MCF 10A (cell line): ENCODE data around the gene VKORC1. TPM values are rescaled to one million over a fixed set of nuclear protein-coding genes. Genes with fewer than 3 reads are reported as not detected.

ENCODE experiments used
- BruUV-seq: library from RNA; stranded (reverse); fragments of 400-500 nt; replicated peaks from 2 replicates; lab custom pipeline; 2021; lab: Mats Ljungman, UMichigan
- CTCF ChIA-PET: fragments of 300-600 bp; sonication (Branson Sonifier 250); formaldehyde crosslinking; extraction: SDS; loops from one replicate; lab custom pipeline; 2021; ENCODE audit warnings: antibody characterized with exemption, inconsistent platforms; lab: Yijun Ruan, JAX
- POLR2A ChIA-PET: fragments of 300-600, 350-650 bp; sonication (Branson Sonifier 250); formaldehyde crosslinking; extraction: SDS; loops from one replicate; lab custom pipeline; 2020; ENCODE audit warnings: antibody characterized with exemption, inconsistent platforms; lab: Yijun Ruan, JAX
- DNase-seq: peaks from one replicate; pipeline ENCODE4 v3.0.0-alpha.2; 2018; ENCODE audit not compliant: unreplicated experiment
- H3K27ac Mint-ChIP-seq: one replicate; pipeline ENCODE4 v1.8.0; 2022; ENCODE audit warnings: mild to moderate bottlenecking, low read depth, mixed read lengths; ENCODE audit not compliant: unreplicated experiment
- H3K27me3 Mint-ChIP-seq: one replicate; pipeline ENCODE4 v1.8.0; 2022; ENCODE audit warnings: mixed read lengths; ENCODE audit not compliant: insufficient read depth, unreplicated experiment
- H3K36me3 Mint-ChIP-seq: one replicate; pipeline ENCODE4 v1.8.0; 2022; ENCODE audit warnings: mild to moderate bottlenecking, moderate library complexity, mixed read lengths; ENCODE audit not compliant: insufficient read depth, unreplicated experiment
- H3K4me1 Mint-ChIP-seq: one replicate; pipeline ENCODE4 v1.8.0; 2022; ENCODE audit warnings: mixed read lengths; ENCODE audit not compliant: insufficient read depth, unreplicated experiment
- H3K4me3 Mint-ChIP-seq: one replicate; pipeline ENCODE4 v1.8.0; 2022; ENCODE audit warnings: mild to moderate bottlenecking, moderate library complexity, mixed read lengths; ENCODE audit not compliant: unreplicated experiment
- H3K9me3 Mint-ChIP-seq: one replicate; pipeline ENCODE4 v1.8.0; 2022; ENCODE audit warnings: mixed read lengths; ENCODE audit not compliant: unreplicated experiment
- CTCF ChIP-seq: fragments of 200-600 bp; IDR thresholded peaks from one replicate; pipeline ENCODE4 v1.8.0; 2022; ENCODE audit warnings: antibody characterized with exemption, mild to moderate bottlenecking; ENCODE audit not compliant: unreplicated experiment
- intact Hi-C: fragments of 100-400 bp; cut with micrococcal nuclease; formaldehyde crosslinking; loops from 2 replicates; pipeline ENCODE4 v1.14.1; 2022
- total RNA-seq: library from RNA; stranded (reverse); gene quantifications from 2 replicates; pipeline ENCODE4 v1.2.3, GENCODE V29; 2022

The VKORC1 gene
- total RNA-seq, 1 experiment from 2014 or later, result 66.3 TPM

GRCh38 chr16:31083981-31084380 lies 10.6 kb downstream of the VKORC1 start:
- ChIA-PET POLR2A (interaction anchor here (2.0 kb wide), 1 partner anchor 10 kb away, joined by 6 read pairs; the partner anchor contains the start of genes ZNF646 and ZNF668), CTCF (interaction anchor here (2.5 kb wide), 1 partner anchor 99 kb away, joined by 13 read pairs; the partner anchor contains the start of gene HSD3B7)
- no peak for TF ChIP-seq CTCF
- peaks cover 13% of the 10 kb centered on the region for H3K36me3 Mint-ChIP-seq
- H3K27ac Mint-ChIP-seq, result no peak overlapping the region
- no peaks in the 10 kb centered on the region for H3K9me3 Mint-ChIP-seq
- peaks cover 6% of the 10 kb centered on the region for H3K4me1 Mint-ChIP-seq
- BruUV-seq, result no TSS peak
- no peak for DNase-seq
- intact Hi-C loops, result no loop called here
- no peaks in the 10 kb centered on the region for H3K27me3 Mint-ChIP-seq
- H3K4me3 Mint-ChIP-seq, result no peak overlapping the region

- TF ChIP-seq CTCF, result no peak
- ChIA-PET POLR2A (interaction anchor here (2.0 kb wide), 1 partner anchor 10 kb away, joined by 6 read pairs; the partner anchor contains the start of genes ZNF646 and ZNF668), CTCF (no interaction called here)
- no peak overlapping the region for H3K27ac Mint-ChIP-seq
- H3K9me3 Mint-ChIP-seq, result no peaks in the 10 kb centered on the region
- no TSS peak for BruUV-seq
- H3K4me1 Mint-ChIP-seq, result peaks cover 6% of the 10 kb centered on the region
- H3K36me3 Mint-ChIP-seq, result peaks cover 13% of the 10 kb centered on the region
- no peak for DNase-seq
- H3K27me3 Mint-ChIP-seq, result no peaks in the 10 kb centered on the region
- H3K4me3 Mint-ChIP-seq, result no peak overlapping the region
- intact Hi-C loops, result no loop called here
Observed at GRCh38 chr16:31083556-31083955, 11.0 kb downstream of the VKORC1 start.

GRCh38 chr16:31083081-31083480 lies 11.5 kb downstream of the VKORC1 start:
- Mint-ChIP-seq H3K36me3 (peaks cover 13% of the 10 kb centered on the region), H3K4me3 (no peak overlapping the region), H3K27me3 (no peaks in the 10 kb centered on the region), H3K9me3 (no peaks in the 10 kb centered on the region), H3K4me1 (peaks cover 6% of the 10 kb centered on the region), H3K27ac (no peak overlapping the region)
- CTCF ChIA-PET, result interaction anchor here (0.8 kb wide), 1 partner anchor 12 kb away, joined by 5 read pairs; the partner anchor contains the start of gene VKORC1
- TF ChIP-seq CTCF, result no peak
- POLR2A ChIA-PET, result interaction anchor here (2.0 kb wide), 1 partner anchor 9 kb away, joined by 6 read pairs; the partner anchor contains the start of genes ZNF646 and ZNF668
- intact Hi-C loops, result no loop called here
- BruUV-seq, result no TSS peak
- no peak for DNase-seq

GRCh38 chr16:31082368-31083045 lies 12.1 kb downstream of the VKORC1 start:
- intact Hi-C loops, result no loop called here
- Mint-ChIP-seq H3K4me1 (peaks cover 6% of the 10 kb centered on the region), H3K27me3 (no peaks in the 10 kb centered on the region), H3K9me3 (no peaks in the 10 kb centered on the region), H3K27ac (peak overlapping the region; percentile 6), H3K36me3 (peaks cover 17% of the 10 kb centered on the region), H3K4me3 (no peak overlapping the region)
- ChIA-PET CTCF (interaction anchor here (0.8 kb wide), 1 partner anchor 12 kb away, joined by 5 read pairs; the partner anchor contains the start of gene VKORC1), POLR2A (no interaction called here)
- BruUV-seq, result no TSS peak
- TF ChIP-seq CTCF, result no peak
- no peak for DNase-seq
